NOMO-1 (cell line): ENCODE results near the gene EYA2.
"Not testable (repeated sequence)": the region's sequence is repeated elsewhere in the genome, so short reads cannot be mapped to it uniquely, and the experiment has no call there.

Experiments
- DNase-seq, 2 experiments: peaks; one replicate each; lab custom pipeline; 2025; ENCODE audit not compliant: unreplicated experiment in 2 of 2; lab: John Stamatoyannopoulos, UW

EYA2 gene

GRCh38 chr20:46929902-46930301 lies 35.3 kb downstream of the EYA2 start:
- no peak for DNase-seq

GRCh38 chr20:46930640-46931339 lies 36.1 kb downstream of the EYA2 start:
- DNase-seq, result no peak

GRCh38 chr20:46931699-46932098 lies 37.1 kb downstream of the EYA2 start:
- no peak for DNase-seq

GRCh38 chr20:46932439-46932838 lies 37.8 kb downstream of the EYA2 start:
- not testable (repeated sequence) for DNase-seq

- DNase-seq, result no peak
Measured at GRCh38 chr20:46933150-46933549, 38.5 kb downstream of the EYA2 start.

- no peak for DNase-seq
Measured at GRCh38 chr20:46934746-46935287, 40.2 kb downstream of the EYA2 start.

GRCh38 chr20:46935394-46936017 lies 40.9 kb downstream of the EYA2 start:
- DNase-seq, result no peak

GRCh38 chr20:46936415-46937156 lies 41.9 kb downstream of the EYA2 start:
- no peak for DNase-seq

GRCh38 chr20:46937157-46937523 lies 42.5 kb downstream of the EYA2 start:
- no peak for DNase-seq

- no peak for DNase-seq
Measured at GRCh38 chr20:46937533-46938226, 43.0 kb downstream of the EYA2 start.

GRCh38 chr20:46938434-46938833 lies 43.8 kb downstream of the EYA2 start:
- DNase-seq, result no peak

- no peak for DNase-seq
Measured at GRCh38 chr20:46939031-46939965, 44.7 kb downstream of the EYA2 start.

- no peak for DNase-seq
Measured at GRCh38 chr20:46940616-46941015, 46.0 kb downstream of the EYA2 start.

GRCh38 chr20:46941404-46941803 lies 46.8 kb downstream of the EYA2 start:
- no peak for DNase-seq

GRCh38 chr20:46943861-46944591 lies 49.4 kb downstream of the EYA2 start:
- no peak for DNase-seq

- DNase-seq, result no peak
Measured at GRCh38 chr20:46945465-46945864, 50.8 kb downstream of the EYA2 start.

GRCh38 chr20:46946181-46946624 lies 51.6 kb downstream of the EYA2 start:
- DNase-seq, result no peak

- DNase-seq, result no peak
Measured at GRCh38 chr20:46946796-46947195, 52.2 kb downstream of the EYA2 start.

- DNase-seq, result no peak
Measured at GRCh38 chr20:46948081-46948480, 53.4 kb downstream of the EYA2 start.
